Subcutaneous abdominal adipose tissue (tissue), 5 donors: ENCODE data around the gene MSMB.

Experiments
- H3K27ac ChIP-seq: one replicate; pipeline ENCODE4 v1.7.0; 2013; ENCODE audit warnings: low read depth, mild to moderate bottlenecking, inconsistent platforms, low read length, moderate library complexity
- H3K27me3 ChIP-seq, 5 donors: one replicate each; pipeline ENCODE4 v1.7.0; 2013; ENCODE audit warnings: low read length in 5 of 5, inconsistent platforms in 1 of 5; ENCODE audit not compliant: control insufficient read depth in 5 of 5, insufficient read depth in 4 of 5
- H3K36me3 ChIP-seq, 5 donors: one replicate each; pipeline ENCODE4 v1.7.0; 2013; ENCODE audit warnings: low read length in 5 of 5; ENCODE audit not compliant: control insufficient read depth in 5 of 5, insufficient read depth in 5 of 5
- H3K4me1 ChIP-seq, 5 donors: one replicate each; pipeline ENCODE4 v1.7.0; 2013; ENCODE audit warnings: low read length in 5 of 5, mild to moderate bottlenecking in 3 of 5, moderate library complexity in 1 of 5; ENCODE audit not compliant: control insufficient read depth in 5 of 5, insufficient read depth in 5 of 5
- H3K4me3 ChIP-seq, 5 donors: one replicate each; pipeline ENCODE4 v1.7.0; 2013; ENCODE audit warnings: low read length in 5 of 5, low read depth in 1 of 5
- H3K9ac ChIP-seq, 5 donors: one replicate each; pipeline ENCODE4 v1.7.0; 2013; ENCODE audit warnings: low read length in 5 of 5, mild to moderate bottlenecking in 4 of 5, moderate library complexity in 3 of 5
- H3K9me3 ChIP-seq, 5 donors: one replicate each; pipeline ENCODE4 v1.7.0; 2013; ENCODE audit warnings: low read length in 5 of 5; ENCODE audit not compliant: control insufficient read depth in 5 of 5
- donor health status: healthy.
- donor health status: healthy.
- donor health status: healthy.
- donor health status: healthy.
- donor health status: healthy.

Gene MSMB

DNA sequence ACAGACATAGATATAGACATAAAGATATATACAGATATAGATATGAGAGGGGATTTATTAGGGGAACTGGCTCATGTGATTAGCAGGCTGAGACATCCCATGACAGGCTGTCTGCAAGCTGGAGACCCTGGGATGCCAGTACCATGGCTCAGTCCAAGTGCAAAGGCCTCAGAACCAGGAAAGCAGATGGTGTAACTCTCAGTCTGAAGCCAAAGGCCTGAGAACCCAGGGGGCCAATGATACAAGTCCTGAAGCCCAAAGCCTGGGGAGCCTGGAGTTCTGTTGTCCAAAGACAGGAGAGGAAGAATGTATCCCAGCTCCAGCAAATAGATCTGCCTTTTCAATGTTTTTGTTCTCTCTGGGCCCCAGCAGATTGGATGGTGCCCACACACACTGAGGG, 21.1 kb downstream of the MSMB start:
- peak overlapping the region; percentile 95 for H3K27ac ChIP-seq
- peaks cover 22 to 94% (median 89%) of the 10 kb centered on the region in 5 donors for H3K4me1 ChIP-seq
- H3K9ac ChIP-seq: peak overlapping the region in 4 of 5 donors; percentile 6 to 90 (median 42)

DNA sequence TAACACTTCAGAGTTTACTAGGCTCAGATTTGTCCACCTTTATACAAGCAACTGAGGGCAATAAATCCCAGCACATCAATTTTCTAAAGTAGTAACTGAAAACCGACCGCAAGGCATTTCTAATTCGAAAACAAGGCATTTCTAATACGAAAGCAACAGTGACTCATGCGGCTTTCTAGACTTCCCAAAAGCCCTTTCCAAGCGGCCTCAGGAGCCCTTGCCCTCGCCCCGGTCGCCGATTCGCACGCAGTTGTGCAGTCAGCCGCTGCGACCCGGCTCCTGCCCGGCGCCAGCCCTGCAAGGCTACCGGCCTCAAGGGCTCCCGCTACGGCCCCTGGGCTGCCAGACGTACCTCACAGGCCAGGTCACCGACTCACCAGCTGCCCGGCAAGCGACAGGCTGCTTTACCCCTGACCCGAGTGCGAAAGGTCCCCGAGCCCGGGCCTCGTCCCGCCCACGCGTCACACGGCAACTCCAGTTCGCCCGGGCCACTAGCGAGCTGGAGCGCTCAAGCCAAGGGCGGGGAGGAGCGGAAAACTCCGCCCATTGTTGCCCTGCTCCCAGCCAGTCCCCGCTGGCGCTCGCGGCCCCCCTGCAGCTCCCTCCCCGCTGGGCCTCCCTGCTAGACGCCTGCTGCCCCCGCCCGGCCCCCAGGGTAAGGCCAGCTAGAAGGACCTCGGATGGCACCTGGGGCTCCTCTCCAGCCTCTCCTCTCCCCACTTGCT, 22.9 kb downstream of the MSMB start:
- H3K9me3 ChIP-seq: no peaks in the 10 kb centered on the region
- peak overlapping the region; percentile 95 for H3K27ac ChIP-seq
- H3K9ac ChIP-seq: peak overlapping the region; percentile 65 to 90 (median 86)
- H3K4me1 ChIP-seq: peaks cover 23 to 94% (median 89%) of the 10 kb centered on the region in 5 donors
- no peaks in the 10 kb centered on the region for H3K27me3 ChIP-seq
- H3K4me3 ChIP-seq: peak overlapping the region; percentile 68 to 85 (median 74)
- H3K36me3 ChIP-seq: no peaks in the 10 kb centered on the region

More for the DNA sequence above, 21.1 kb downstream of the MSMB start:
- no peaks in the 10 kb centered on the region for H3K27me3 ChIP-seq
- H3K9me3 ChIP-seq: no peaks in the 10 kb centered on the region
- H3K36me3 ChIP-seq: no peaks in the 10 kb centered on the region
- peak overlapping the region in 1 of 5 donors; percentile 29 for H3K4me3 ChIP-seq

DNA sequence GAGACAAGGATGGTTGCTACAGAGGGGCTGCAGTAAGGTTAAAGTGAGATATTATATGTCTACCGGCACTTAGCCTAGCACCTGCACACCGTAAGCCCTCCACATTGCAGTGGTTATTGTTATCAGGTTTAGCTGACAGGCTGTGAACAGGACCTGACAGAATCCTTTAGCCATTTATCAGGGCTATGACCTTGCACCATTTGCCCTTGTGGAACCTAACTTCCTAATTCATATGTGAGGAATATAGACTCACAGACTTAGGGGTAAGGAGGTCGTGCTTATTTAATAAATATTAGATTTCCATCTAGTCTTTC, 25.8 kb downstream of the MSMB start:
- peak overlapping the region in 3 of 5 donors; percentile 49 to 64 (median 56) for H3K9ac ChIP-seq
- peaks cover 16 to 93% (median 77%) of the 10 kb centered on the region in 5 donors for H3K4me1 ChIP-seq
- peak overlapping the region in 4 of 5 donors; percentile 29 to 80 (median 60) for H3K4me3 ChIP-seq
- peak overlapping the region; percentile 95 for H3K27ac ChIP-seq
- no peaks in the 10 kb centered on the region for H3K27me3 ChIP-seq
- no peaks in the 10 kb centered on the region for H3K9me3 ChIP-seq
- H3K36me3 ChIP-seq: peaks cover 5 to 8% (median 6%) of the 10 kb centered on the region in 5 donors

DNA sequence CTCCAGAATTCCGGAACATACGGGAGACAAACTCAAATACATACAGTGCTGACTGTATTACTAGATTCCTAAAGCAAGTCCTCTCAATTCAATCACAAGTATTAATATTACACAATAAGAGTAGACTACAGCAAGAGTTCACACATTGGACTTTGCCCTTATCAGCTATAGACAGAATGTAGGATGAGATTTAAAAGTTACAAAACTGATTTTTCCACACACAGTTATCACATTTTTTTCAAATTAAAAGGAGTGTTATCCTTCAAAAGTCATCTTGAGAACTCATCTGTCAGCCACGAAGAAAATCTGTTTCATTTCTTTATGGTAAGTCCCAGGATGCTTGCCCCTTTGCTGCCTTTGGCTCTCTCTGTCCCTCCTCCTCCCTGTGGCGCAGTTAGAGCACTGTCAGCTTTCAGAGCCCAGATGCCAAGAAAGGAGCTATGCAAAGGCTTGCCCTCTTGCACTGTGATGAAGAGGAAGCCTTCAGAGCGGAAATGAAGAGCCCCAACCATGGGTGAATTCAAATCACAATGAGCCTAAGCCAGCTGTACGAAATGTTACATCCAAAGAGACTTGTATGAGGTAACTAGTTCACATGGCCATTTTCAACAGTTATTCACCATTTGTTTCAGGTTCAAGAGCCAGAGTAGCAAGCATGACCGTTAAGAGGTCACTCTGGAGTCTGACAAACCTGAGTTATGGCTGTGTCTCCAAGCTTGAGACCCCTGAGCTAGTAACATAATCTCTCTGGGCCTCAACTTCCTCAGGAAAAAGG, 26.3 kb downstream of the MSMB start:
- Histone ChIP-seq H3K9ac (peak overlapping the region in 4 of 5 donors; percentile 49 to 69 (median 60)), H3K4me3 (peak overlapping the region; percentile 10 to 80 (median 60)), H3K36me3 (peaks cover 9 to 12% (median 10%) of the 10 kb centered on the region in 5 donors), H3K9me3 (no peaks in the 10 kb centered on the region), H3K27me3 (no peaks in the 10 kb centered on the region), H3K4me1 (peaks cover 11 to 93% (median 77%) of the 10 kb centered on the region in 5 donors), H3K27ac (peak overlapping the region; percentile 95)

DNA sequence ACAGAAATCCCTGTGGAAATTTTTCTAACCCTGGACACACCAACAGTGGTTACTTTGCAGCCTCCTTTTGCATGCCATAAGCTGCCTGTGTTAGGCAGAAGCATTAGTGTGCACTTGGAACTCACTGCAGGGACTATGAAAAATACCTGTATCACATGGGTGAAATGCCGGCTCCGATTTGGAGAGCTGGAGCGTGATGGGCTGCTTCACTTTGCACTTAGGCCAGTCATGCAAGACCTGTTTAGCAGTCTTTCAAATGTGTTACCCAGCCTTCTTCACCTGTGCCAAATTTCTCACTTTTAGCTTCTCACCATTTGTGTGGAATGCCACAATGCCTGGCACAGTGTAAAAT, 26.9 kb downstream of the MSMB start:
- peak overlapping the region; percentile 10 to 61 (median 29) for H3K4me3 ChIP-seq
- no peaks in the 10 kb centered on the region for H3K27me3 ChIP-seq
- peak overlapping the region; percentile 95 for H3K27ac ChIP-seq
- H3K9me3 ChIP-seq: no peaks in the 10 kb centered on the region
- H3K4me1 ChIP-seq: peaks cover 11 to 92% (median 71%) of the 10 kb centered on the region in 5 donors
- H3K36me3 ChIP-seq: peaks cover 9 to 16% (median 14%) of the 10 kb centered on the region in 5 donors
- H3K9ac ChIP-seq: peak overlapping the region in 2 of 5 donors; percentile 64 to 69

DNA sequence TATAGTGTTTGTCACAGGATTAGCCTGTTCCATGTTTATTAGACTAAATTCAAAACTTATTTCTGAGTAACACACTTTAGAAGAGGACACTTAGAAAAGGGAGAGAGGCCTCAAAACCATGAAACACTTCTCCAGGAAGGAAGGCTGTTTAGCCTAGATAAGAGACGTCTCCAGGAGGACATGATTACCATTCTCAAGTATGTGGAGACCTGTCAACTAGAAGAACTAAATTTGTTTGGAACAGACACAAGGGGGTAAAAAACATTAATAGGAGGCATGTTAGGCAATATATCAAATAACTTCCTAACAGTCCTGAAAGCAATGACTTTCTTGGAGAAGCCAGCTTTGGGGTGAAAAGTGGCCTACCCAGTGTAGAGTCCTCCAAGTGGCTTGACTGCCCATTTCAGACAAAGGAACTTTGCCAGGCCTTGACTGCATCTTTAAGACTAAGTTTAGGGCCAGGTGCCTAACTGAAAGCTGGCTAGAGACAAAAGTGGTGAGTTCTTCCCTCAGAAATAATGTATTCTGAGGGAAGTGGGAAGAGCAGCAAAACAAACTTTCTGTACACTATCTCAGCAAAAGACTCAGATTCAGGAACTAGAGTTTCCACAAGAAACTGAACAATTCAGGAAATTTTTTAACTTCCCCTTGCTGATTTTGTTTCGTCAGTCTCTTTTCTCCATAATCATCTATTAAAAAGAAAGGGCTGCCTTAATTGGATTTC, 27.5 kb downstream of the MSMB start:
- H3K36me3 ChIP-seq: peaks cover 12 to 21% (median 19%) of the 10 kb centered on the region in 5 donors
- peaks cover 10 to 89% (median 65%) of the 10 kb centered on the region in 5 donors for H3K4me1 ChIP-seq
- H3K9ac ChIP-seq: peak overlapping the region in 4 of 5 donors; percentile 9 to 64 (median 32)
- peak overlapping the region; percentile 95 for H3K27ac ChIP-seq
- H3K27me3 ChIP-seq: no peaks in the 10 kb centered on the region
- peak overlapping the region in 3 of 5 donors; percentile 25 to 61 (median 60) for H3K4me3 ChIP-seq
- no peaks in the 10 kb centered on the region for H3K9me3 ChIP-seq

DNA sequence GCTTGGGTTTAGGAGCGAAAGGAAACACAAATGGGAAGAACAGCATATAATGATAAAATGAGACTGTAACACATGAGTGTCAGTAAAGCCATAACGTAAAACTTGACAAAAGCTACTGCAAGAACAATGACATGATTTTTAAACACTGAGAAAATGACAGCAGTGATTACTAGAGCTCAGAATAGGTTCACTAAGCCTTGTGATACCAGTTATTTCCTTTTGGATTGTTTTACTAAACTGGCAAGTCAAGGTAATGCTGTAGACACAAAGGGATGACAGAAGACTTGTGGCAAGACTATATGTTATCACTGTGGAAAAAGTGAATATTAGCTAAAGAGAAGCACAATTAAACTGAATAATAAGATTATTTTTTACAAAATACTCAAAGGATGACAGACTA, 28.3 kb downstream of the MSMB start:
- Histone ChIP-seq H3K9ac (peak overlapping the region in 3 of 5 donors; percentile 16 to 39 (median 16)), H3K4me3 (no peak overlapping the region), H3K27ac (peak overlapping the region; percentile 95), H3K36me3 (peaks cover 19 to 30% (median 28%) of the 10 kb centered on the region in 5 donors), H3K4me1 (peaks cover 10 to 87% (median 66%) of the 10 kb centered on the region in 5 donors), H3K27me3 (no peaks in the 10 kb centered on the region), H3K9me3 (no peaks in the 10 kb centered on the region)

DNA sequence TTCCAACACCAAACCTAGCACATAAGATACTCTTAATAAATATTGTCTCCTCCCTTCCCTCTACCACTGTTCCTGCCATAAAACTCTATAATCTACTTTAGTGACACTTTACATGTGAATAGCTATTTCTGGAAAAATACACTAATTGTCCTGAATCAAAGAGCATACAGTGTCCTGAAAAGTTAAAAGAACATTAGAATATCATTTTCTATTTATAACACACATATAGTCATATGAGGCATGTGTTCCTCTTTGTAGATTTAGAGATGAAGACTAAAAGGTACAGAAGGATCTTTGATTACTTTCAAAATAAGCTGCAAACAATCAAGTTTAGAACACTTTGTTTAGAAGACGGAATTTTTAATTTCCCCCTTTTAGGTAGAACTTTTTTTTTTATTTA, 29.3 kb downstream of the MSMB start:
- Histone ChIP-seq H3K4me3 (no peak overlapping the region), H3K27me3 (no peaks in the 10 kb centered on the region), H3K27ac (peak overlapping the region; percentile 81), H3K9me3 (no peaks in the 10 kb centered on the region), H3K36me3 (peaks cover 25 to 38% (median 35%) of the 10 kb centered on the region in 5 donors), H3K4me1 (peaks cover 10 to 80% (median 60%) of the 10 kb centered on the region in 5 donors), H3K9ac (peak overlapping the region in 2 of 5 donors; percentile 7 to 40)

DNA sequence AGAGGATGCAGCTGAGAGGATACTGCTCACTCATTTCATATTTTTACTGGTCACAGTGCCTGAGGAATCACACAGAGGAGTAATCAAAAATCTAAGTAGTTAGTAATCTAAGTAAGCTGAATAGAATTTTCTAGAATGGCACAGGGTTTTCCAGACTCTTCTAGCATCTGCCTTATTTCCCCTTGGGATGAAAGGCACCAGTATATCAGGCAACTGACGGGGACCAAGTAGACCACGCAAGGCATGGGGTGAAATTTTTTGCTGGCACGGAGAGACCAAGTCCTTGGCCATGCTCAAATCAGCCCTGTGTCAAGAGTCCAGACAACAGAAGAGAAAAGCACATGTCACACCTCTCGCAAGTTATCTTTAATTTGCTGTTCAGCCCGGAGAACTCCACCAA, 29.9 kb downstream of the MSMB start:
- Histone ChIP-seq H3K4me1 (peaks cover 10 to 78% (median 56%) of the 10 kb centered on the region in 5 donors), H3K27ac (peak overlapping the region; percentile 81), H3K4me3 (no peak overlapping the region), H3K36me3 (peaks cover 25 to 43% (median 40%) of the 10 kb centered on the region in 5 donors), H3K27me3 (no peaks in the 10 kb centered on the region), H3K9ac (peak overlapping the region in 1 of 5 donors; percentile 40), H3K9me3 (no peaks in the 10 kb centered on the region)
